Uterus (tissue), 2 donors: ENCODE measurements around the gene OPCML.

Experiments used
- POLR2A ChIP-seq, 2 donors: fragments of 450-650 bp; IDR thresholded peaks; one replicate each; pipeline ENCODE4 v1.6.1; 2016; ENCODE audit warnings: antibody characterized with exemption in 2 of 2, mild to moderate bottlenecking in 1 of 2, moderate library complexity in 1 of 2
- TF ChIP-seq, protein P1 (sequence below), 4 experiments: fragments of 200-600 bp in 2 of 4; fragments of 450-650 bp in 2 of 4; sonication (generic) in 2 of 4; IDR thresholded peaks; one replicate each; pipeline ENCODE4 v1.5.1; 2016 to 2019; ENCODE audit warnings: antibody characterized with exemption in 4 of 4, mild to moderate bottlenecking in 2 of 4, moderate library complexity in 1 of 4

DNA sequence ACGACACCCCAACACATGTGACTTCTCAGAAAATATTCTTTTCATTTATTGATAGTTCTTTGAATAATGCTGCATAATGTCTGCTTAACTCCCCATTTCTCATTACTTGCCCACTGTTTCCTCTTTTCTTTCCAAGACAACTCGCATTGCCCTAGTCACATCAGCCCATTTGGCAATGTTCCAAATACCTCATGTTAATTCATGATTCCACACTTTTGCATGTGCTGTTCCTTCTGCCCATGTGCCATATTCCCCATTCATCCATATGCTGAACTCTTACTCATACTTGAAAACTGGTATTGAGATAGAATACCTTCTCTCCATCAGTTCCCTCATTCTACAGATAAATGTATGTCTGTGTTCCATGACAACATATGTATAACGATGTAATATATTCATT, 993.7 kb downstream of the OPCML start:
- TF ChIP-seq, protein P1, sequence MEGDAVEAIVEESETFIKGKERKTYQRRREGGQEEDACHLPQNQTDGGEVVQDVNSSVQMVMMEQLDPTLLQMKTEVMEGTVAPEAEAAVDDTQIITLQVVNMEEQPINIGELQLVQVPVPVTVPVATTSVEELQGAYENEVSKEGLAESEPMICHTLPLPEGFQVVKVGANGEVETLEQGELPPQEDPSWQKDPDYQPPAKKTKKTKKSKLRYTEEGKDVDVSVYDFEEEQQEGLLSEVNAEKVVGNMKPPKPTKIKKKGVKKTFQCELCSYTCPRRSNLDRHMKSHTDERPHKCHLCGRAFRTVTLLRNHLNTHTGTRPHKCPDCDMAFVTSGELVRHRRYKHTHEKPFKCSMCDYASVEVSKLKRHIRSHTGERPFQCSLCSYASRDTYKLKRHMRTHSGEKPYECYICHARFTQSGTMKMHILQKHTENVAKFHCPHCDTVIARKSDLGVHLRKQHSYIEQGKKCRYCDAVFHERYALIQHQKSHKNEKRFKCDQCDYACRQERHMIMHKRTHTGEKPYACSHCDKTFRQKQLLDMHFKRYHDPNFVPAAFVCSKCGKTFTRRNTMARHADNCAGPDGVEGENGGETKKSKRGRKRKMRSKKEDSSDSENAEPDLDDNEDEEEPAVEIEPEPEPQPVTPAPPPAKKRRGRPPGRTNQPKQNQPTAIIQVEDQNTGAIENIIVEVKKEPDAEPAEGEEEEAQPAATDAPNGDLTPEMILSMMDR (IDR thresholded peaks at IDR 0.05), result no peak
- no peak for TF ChIP-seq POLR2A (IDR thresholded peaks at IDR 0.05)
